Embryonic facial prominence (tissue), 1 donor: ENCODE measurements around the gene ZMYND11.

Source experiments
- DNase-seq: peaks from one replicate; pipeline ENCODE4 v3.0.0-alpha.2; 2016; ENCODE audit errors: extremely low spot score

Gene ZMYND11

DNA sequence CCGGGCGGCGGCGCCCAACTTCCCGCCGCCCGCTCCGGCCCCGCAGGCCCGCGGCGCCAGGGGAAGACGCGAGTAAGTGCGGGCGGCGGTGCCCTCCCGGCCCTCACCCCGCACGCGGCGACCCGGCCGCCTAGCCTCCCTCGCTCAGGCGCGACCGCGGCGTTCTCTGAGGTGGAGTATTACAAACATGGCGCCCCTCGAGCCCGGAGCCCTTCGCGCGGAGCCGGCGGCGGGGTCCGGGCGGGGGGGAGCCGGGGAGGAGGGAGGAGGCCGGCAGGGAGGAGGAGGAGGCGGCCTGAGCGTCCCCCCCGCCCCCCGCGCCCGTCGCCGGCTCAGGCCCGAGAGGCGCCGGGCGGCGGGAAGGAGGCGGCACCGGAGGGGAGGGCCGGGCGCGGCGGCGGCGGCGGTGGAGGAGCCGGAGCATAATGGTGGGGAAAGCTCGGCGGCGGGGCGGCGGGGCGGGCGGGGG lies at the start of gene ZMYND11:
TSS of gene ZMYND11 (plus strand) at position 324 of the 469 bp plus-strand sequence. CDS start 44,558 bp downstream, outside the sequence.
- peak; percentile 25 for DNase-seq

DNA sequence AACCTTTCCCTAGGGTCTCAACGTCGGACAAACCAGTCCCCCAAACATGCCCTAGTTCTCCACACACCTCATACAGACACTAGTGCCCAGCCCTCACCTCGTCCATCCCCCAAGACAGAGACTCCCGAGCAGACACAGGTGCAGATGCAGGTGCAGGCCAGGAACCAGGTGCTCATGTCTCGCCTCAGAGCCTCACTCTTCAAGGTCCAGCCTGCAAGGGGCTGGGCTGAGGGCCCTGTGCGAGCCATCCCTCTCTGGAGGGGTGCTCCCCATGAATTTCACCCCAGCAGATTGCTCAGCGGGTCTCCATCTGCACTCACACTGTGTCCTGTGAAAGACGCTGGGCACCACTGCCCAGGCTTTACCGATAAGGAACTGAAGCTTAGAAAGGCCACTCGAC lies 49.2 kb upstream of the ZMYND11 start:
- no peak for DNase-seq

DNA sequence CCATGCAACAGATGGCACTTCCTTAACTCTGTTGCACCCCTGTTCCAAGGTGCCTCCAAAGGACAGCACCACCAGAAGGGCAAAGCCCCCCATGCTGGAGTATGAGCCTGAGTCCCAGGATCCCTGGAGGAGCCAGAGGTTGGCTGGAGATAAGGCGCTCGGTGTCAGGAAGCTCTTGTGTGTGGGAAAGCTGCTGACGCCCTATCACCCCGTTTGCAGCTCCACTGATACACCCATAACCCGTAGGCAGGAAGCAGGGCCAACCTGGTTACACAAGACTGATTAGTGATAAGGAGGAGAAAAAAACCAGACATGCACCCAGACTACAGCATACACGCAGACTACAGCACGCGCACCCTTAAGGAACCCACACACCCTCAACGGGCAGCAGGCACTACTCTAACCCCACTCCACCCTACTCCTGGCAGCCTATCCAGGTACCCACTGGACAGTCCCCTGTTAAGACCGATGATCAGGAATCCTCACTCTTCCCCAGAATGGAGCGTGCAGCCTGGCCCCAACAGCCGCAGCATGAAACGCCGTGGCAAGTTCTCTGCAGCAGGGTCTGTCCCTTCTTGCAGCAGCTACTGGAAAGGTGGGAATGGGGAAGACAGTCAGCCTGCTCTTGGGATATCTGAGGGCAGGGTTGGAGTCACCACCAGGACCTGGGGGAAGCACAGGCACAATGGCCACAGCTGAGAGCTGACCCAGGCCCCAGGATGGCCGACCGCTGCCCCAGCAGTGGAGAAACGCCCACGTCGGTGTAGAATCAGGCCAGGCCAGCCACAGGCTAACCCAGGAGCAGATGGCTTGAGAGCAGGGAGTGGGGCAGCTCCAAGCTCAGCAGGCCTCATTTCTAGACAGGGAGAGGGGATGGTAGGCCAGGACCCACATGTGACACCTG lies 47.8 kb upstream of the ZMYND11 start:
- DNase-seq: no peak

DNA sequence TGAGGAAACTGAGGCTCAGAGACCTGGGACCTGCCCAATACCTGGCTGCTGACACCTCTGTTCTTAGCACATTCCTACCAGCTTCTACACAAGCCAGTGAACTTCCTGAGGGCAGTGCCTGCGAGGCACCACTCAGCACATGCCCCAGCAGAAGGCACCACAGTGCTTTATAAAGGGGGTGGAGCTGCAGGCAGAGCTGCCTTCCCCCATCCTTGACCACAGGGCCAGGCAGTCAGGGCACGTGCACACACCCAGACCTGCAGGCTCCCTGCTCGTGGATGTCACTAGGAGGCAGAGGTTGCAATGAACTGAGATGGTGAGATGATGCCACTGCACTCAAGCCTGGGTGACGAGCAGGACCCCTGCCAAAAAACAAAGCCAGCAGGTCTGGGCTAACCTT lies 47.0 kb upstream of the ZMYND11 start:
- DNase-seq: no peak

DNA sequence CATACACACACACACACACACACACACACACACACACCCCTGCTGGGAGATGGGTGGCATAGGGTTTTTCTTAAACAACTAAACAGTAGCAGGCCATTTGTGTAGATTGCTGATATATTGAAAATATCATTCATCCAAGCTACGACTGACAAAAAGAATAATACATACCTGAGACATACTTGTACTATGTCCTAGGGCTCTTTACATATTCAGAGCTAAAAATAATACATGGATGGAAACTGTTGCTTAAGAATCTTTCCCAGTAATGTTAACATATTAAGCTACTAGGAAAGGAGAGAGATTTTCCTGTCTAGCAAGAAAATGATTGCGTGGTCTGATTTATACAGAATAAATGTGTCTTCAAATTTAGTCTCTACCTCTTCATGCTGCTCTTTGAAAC lies 46.0 kb upstream of the ZMYND11 start:
- no peak for DNase-seq

DNA sequence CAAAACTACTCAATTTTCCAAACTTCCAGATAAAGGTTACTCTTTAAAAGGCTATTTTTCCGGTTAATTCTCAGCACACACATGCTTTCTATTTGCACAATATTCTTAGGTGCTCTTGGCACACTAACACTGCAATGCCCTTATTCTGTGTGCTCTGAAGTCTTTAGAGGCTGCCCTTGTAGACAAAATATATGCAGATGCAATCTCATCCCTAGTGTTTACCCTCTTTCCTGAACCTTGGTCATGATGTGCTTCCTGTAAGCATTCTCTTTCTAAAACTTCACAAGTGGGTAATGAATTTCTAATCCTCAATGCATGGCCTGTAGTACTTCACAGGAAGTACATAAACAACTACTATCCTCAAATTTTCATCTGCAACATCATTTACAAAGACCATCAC lies 45.1 kb upstream of the ZMYND11 start:
- DNase-seq: no peak

DNA sequence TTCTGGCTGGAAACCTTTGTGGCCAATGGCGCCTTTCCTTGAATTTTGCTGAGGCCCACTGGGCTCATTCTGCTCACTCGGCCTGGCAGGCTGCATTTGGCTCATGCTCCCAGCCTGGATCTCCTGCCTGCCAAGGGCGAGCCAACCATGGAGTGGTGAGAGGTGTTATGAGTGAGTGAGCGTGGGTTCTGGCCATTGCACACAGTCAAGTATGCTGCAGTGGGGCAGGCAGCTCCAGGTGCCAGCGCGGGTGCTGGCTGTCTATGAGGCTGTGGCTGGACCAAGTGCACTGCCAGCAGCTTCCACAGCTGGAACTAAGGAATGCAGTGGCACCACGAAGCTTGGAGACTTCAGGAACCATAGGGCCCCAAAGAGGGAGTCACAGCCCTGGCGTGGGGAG lies 43.9 kb upstream of the ZMYND11 start:
- no peak for DNase-seq

DNA sequence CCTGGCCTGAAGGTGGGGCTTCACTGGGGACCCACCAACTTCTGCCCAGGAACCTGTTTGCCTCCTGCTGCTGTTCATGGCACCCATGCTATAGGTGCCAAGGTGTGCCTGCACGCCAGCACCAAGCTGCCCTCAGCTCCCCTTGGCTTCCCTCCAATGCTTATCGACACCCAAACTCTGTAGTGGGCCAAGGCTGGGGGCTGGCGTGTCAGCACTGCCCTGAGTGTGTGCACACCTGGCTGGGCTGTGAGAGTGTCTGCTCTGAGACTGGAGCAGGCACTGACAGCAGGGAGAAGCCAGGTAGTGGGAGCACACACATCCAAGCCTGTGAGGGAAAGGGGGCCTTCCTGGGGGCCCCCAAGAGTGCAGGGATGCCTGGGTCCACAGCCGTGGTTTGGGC lies 43.1 kb upstream of the ZMYND11 start:
- DNase-seq: no peak

DNA sequence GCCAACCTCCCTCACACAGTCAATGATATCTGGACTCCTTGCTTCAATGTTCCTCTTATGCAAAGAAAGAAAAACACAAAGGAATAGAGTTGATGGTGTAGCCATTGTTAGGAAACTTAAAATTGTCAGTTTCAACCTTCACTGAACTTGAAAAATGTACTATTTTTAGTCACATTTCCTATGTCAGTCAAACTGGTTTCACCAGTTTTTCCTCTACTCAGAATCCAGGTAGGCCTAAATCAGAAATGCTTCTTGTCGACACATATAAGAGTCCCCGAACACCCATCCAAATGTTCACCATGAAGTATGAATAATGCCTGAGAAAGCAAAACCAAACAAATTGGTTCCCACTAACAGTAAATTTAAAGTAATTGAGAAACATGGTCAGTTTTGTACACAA lies 42.4 kb upstream of the ZMYND11 start:
- no peak for DNase-seq

DNA sequence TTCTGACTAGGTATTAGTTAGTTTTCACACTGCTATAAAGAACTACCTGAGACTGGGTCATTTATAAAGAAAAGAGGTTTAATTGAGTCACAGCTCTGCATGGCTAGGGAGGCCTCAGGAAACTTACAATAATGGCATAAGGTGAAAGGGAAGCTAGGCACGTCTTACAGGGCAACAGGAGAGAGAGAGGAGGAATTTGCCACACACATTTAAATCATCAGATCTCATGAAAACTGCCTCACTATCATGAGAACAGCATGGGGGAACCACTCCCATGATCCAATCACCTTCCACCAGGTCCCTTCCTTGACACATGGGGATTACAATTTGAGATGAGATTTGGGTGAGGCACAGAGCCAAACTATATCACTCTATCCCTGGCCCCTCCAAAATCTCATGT lies 40.6 kb upstream of the ZMYND11 start:
- DNase-seq: no peak

DNA sequence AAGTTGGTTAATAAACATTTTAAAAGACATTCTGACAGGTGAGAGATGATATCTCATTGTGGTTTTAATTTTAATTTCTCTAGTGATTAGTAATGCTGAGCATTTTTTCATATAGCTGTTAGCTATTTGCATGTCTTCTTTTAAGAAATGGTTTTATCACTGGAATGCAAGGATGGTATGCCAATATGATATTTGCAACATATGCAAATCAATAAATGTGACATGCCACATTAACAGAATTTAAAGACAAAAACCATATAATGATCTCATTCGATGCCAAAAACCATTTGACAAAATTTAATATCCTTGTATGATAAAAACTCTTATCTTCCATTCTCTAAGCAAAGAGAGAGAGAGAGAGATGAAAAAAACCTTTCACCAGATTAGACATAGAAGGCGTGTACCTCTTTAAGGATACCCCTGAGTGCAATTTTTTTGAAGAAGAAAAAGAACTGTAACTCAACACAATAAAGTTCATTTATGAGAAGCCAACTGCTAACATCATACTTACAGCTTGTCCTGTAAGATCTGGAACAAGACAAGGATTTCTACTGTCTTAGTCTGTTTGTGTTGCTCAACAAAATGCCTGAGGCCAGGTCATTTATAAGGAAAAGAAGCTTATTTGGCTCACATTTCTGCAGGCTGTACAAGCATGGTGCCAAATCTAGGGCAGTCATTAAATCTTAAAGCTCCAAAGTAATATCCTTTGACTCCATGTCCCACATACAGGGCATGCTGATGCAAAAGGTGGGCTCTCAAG lies 39.7 kb upstream of the ZMYND11 start:
- DNase-seq: no peak

DNA sequence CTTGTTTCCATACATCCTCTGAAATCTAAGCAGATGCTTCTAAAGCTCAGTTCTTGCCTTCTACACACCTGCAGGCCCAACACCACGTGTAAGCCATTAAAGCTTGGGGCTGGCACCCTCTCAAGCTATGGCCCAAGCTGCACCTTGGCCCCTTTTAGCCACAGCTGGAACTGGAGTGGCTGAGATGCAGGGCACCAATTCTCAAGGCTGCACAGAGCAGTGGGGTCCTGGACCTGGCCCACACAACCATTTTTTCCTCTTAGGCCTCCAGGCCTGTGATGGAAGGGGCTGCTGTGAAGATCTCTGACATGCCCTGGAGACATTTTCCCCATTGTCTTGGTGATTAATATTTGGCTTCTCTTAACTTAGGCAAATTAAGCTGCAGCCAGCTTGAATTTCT lies 38.8 kb upstream of the ZMYND11 start:
- no peak for DNase-seq

DNA sequence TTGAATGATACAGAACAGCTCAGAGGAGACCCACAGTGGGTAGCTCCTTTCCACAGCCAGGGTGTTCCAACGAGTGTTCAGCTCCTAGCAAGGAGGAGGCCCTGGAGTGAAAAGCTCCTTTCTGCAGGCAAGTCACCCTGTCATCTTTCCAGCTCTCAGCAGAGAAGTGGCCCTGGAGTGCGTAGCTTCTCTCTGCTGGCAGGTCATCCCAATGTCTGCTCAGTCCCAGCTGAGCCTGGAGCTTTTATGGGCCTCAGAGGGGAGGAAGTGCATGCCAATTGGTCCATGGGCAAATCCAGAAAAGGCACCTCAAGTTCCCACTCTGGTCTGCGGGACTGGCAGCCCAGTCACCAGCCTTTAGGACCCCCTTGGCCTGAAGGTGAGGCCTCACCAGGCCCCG lies 30.8 kb upstream of the ZMYND11 start:
- no peak for DNase-seq

DNA sequence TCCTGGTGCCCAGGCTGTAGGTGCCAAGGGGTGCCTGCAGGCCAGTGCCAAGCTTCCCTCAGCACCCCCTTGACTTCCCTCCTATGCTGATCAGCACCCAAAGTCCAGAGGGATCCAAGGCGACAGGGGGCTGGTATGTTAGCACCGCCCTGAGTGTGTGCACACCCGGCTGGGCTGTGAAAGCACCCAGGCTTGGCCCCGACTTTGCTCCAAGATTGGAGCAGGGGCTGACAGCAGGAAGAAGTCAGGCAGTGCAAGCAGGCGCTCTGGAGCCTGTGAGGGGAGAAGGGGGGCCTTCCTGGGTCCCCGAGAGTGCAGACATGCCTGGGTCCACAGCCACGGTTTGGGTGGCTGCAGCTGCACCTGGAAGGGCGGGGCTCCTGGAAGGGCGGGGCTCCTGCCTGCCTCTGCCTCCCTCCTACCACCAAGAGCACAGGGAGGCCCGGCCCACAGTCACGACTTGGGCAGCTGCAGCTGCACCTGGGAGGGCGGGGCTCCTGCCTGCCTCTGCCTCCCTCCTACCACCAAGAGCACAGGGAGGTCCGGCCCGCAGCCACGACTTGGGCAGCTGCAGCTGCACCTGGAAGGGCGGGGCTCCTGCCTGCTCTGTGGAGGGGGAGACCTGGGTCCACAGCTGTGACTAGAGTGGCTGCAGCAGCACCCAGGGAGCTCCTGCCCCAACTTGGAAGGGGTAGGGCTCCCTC lies 30.2 kb upstream of the ZMYND11 start:
- DNase-seq: no peak

DNA sequence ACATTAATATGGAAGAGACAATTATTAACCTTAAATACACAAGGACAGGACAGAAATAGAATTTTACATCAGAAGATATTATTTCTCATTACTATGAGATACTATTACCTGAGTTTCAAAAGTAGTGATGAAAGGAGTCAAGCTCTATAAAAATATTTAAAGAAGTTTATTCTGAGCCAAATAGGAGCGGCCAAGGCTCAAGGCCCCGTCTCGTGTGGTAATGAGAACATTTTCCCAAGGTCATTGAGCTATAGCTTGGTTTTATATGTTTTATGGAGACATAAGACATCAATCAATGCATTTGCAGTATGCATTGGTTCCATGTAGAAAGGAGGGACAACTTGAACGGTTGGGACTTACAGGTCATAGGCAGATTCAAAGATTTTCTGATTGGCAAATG lies 29.4 kb upstream of the ZMYND11 start:
- no peak for DNase-seq

DNA sequence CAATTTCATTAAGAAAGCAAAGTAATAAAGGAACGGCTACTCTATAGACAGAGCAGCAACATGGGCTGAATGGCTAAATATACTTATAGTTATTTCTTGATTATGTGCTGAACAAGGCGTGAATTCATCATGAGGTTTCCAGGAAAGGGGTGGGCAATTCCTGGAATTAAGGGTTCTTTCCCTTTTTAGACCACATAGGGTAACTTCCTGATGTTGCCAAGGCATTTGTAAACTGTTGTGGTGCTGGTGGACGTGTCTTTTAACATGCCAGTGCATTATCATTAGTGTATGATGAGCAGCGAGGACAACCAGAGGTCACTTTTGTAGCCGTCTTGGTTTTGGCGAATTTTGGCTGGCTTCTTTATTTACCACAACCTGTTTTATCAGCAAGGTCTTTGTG lies 28.5 kb upstream of the ZMYND11 start:
- no peak for DNase-seq

DNA sequence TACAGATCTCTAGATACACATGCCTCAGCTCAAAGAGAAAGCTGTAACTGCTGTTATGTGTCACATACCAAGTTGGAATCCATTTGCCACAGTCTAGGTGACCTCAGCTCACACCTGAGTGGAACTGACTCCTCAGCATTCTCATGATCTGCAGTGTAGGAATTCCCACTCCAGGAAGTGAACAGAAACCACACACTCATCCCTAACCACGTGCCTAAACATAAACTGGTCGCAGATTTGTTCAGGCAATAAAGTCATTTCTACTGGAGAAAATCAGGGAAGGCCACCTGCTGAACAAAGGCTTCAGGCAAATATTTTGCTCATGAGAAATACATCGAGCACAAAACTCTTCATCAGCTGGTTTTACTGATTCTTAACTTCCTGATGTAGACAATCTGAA lies 23.0 kb upstream of the ZMYND11 start:
- DNase-seq: no peak

DNA sequence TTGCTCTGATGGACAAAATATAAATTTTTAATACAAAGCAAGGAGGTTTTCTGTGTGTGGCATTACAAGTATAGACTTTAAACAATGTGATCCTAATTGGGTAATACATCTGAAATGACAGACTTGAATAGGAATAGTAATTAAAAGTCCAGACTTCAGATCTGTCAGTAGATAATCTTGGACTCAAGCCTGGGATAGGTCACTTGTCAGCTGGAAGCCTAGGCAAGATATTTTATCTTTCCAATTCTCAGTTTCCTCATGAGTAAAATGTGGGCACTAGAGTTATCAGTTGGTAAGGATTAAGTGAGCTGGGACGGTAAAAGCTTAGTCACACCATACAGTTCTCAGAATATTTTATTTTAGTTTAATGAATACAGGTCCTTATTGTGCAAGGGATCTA lies 10.4 kb upstream of the ZMYND11 start:
- no peak for DNase-seq

DNA sequence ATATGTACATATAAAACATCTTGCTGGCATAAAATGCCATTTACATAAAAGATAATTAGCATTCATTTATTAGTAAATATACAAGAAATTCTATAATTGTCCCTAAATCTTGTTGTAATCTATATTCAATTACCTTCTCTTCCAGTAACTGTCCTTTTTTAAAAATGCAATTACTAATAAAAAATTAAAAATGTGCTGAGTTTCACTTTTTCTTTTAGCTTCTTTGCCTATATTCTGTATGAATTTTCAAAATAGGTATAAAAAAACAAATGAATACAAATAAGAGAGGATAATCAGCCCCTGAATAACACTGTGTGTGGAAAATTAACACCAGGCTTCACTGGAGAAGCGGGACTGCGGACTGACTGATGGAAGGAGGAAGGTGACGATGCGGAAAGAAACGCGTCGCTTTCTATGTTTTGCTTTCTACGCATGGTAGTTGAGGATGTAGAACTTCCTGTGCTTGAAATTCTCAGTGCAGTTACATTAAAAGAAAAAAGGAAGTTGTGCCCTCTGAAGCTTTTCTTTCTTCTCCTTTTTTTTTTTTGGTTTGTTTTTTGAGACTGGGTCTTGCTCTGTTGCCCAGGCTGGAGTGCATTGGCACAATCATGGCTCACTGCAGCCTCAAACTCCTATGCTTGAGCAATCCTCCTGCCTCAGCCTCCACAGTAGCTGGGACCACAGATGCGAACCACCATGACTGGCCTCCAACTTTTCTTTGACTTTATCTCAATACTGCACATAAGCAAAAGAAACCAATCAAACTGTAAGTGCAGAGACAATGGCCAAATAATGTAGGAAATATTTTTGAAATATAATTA lies 7.4 kb upstream of the ZMYND11 start:
- DNase-seq: no peak

DNA sequence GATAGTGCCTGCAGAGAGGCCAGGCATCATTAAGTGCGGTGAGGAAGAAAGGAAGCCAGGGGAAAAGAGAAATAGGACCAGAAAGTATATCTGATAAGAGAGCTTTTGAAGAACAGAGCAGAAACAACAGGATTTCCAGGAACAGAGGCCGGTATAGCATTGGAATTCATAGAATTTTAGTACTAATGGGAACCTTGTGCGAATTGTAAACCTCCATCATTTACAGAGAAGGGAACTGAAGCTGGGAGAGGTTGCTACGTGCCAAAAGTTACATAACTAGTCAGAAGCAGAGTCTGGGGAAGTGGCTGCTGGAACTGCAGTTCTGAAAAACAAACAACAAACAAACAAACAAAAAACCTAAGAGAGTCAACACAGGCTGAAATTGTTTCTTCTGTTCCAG lies 5.4 kb upstream of the ZMYND11 start:
- DNase-seq: no peak
